K562 (cell line): Measurements from ENCODE around the gene ACTBL2. TPM values are rescaled to one million over a fixed set of nuclear protein-coding genes. Genes with fewer than 3 reads are reported as not detected.

Experiments
- HSF4 ChIP-seq: fragments of 250-450 bp; sonication (Bioruptor Pico); IDR thresholded peaks from 2 replicates; pipeline ENCODE4 v2.1.2; 2022; ENCODE audit warnings: mild to moderate bottlenecking, moderate library complexity, borderline replicate concordance
- SMAD1 ChIP-seq: fragments of 150-350 bp; IDR thresholded peaks from 2 replicates; pipeline ENCODE4 v1.6.1; 2014; ENCODE audit warnings: low read length, low read depth; ENCODE audit not compliant: partially characterized antibody
- SMC3 ChIP-seq: conservative IDR thresholded peaks from 2 replicates; pipeline ENCODE4 v1.6.1; 2011; ENCODE audit warnings: low read depth, low read length, improper control_type of control experiment; ENCODE audit not compliant: insufficient read depth
- TOE1 ChIP-seq, 2 experiments: fragments of 450-650 bp in 1 of 2; sonication (generic) in 1 of 2; formaldehyde crosslinking in 1 of 2; IDR thresholded peaks; 2 replicates each; pipeline versions ENCODE4 v1.7.1 to v1.8.0; 2016 to 2022; ENCODE audit warnings: borderline replicate concordance in 2 of 2, mild to moderate bottlenecking in 2 of 2, antibody characterized with exemption in 1 of 2, inconsistent platforms in 1 of 2, low read depth in 1 of 2, missing genetic modification reagents in 1 of 2, moderate library complexity in 1 of 2
- ZBTB11 ChIP-seq, 3 experiments: fragments of 200-800 bp in 1 of 3; fragments of 250-450 bp in 1 of 3; fragments of 450-650 bp in 1 of 3; sonication (Bioruptor Pico) in 1 of 3; sonication (Bioruptor generic) in 1 of 3; formaldehyde crosslinking in 1 of 3; IDR thresholded peaks; 2 replicates each; pipeline versions ENCODE4 v1.6.1 to v1.8.0; 2016 to 2022; ENCODE audit warnings: mild to moderate bottlenecking in 2 of 3, missing genetic modification characterization in 2 of 3, missing compliant biosample characterization in 1 of 3, moderate library complexity in 1 of 3
- ZNF12 ChIP-seq: sonication (generic); formaldehyde crosslinking; IDR thresholded peaks from 2 replicates; pipeline ENCODE4 v1.4.0; 2020; ENCODE audit warnings: mild to moderate bottlenecking, missing genetic modification reagents
- polyA plus RNA-seq, 8 experiments: library from polyadenylated mRNA; depleted of rRNA in 4 of 8; stranded (reverse) in 5 of 8; unstranded in 3 of 8; fragments of >200 nt; fragmentation: Nextera tagmentation in 2 of 8; fragmentation: Illumina TruSeq in 1 of 8; extraction: Ambion mirVana in 2 of 8; extraction: Trizol in 1 of 8; gene quantifications; 2 replicates each; pipeline versions ENCODE4 v1.2.1 to v1.2.3, GENCODE V29; 2011 to 2014; ENCODE audit warnings: inconsistent platforms in 1 of 8, missing spikeins in 1 of 8
- total RNA-seq, 7 experiments: library from RNA; depleted of rRNA in 6 of 7; stranded (reverse); fragments of >200 nt in 6 of 7; fragmentation: Illumina TruSeq in 2 of 7; extraction: Trizol in 2 of 7; gene quantifications; 2 replicates each; pipeline versions ENCODE4 v1.2.1 to v1.2.3, GENCODE V29; 2011 to 2021; ENCODE audit warnings: low replicate concordance in 1 of 7

Gene ACTBL2
- total and polyA plus RNA-seq, 9 of the 15 experiments (the other 6 are each of a cell fraction or from before 2014, with no cell fraction given): not detected

DNA sequence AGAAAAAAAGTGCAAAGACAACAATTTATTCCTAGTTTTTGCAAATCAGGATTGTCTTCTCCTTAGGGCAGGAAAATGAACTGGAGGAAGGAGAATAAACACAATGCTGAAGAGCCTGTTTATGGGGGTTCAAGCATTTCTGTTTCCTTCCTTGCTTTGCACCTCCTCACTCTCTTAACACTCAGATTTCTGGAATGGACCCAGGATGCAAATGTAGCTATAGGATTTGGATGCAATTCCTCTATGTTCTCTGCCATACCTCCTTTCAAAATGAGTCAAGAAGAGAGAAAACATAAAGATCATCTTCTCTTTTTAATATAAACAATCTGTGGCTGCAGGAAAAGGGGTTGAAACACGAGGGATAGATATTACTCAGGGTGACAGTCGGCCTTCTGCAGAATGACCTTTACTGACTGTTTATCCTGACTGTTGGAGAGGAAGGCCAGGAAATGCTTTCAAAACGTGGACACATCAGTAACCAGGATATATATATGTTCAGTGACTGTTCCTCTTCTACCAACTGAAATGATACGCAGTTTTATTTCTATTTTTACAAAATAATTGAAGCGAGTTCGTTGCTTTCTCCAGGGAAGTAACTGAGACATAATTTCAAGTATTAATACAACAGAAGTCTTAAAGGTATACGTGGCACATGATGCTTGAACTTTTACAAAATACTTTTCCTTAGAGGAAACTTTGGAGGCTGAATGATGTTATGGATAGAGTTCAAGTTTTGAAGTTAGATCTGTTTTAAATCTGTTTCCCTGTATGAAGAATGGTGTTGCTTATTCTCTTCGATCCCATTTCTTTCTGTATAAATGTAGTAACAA lies 44.4 kb downstream of the ACTBL2 start (continued):
- TF ChIP-seq ZBTB11 (CRISPR knock-in tag; IDR thresholded peaks at IDR 0.05): no peak
- TF ChIP-seq TOE1 (IDR thresholded peaks at IDR 0.05; ENCODE audit: borderline replicate concordance): no peak
- no peak for TF ChIP-seq TOE1 (CRISPR knock-in tag; IDR thresholded peaks at IDR 0.05; ENCODE audit: borderline replicate concordance, low read depth)
- no peak for TF ChIP-seq SMC3
- TF ChIP-seq SMAD1: no peak
- no peak for TF ChIP-seq HSF4
- TF ChIP-seq ZNF12 (CRISPR knock-in tag): no peak
